GM21576 (cell line): ENCODE measurements around the gene C22orf15.

Source experiments
- ATAC-seq: cut with Tn5 transposase; IDR thresholded peaks from one replicate; pipeline ENCODE4 v1.9.1; 2021; ENCODE audit warnings: mild to moderate bottlenecking, moderate library complexity; ENCODE audit not compliant: unreplicated experiment

Gene C22orf15

DNA sequence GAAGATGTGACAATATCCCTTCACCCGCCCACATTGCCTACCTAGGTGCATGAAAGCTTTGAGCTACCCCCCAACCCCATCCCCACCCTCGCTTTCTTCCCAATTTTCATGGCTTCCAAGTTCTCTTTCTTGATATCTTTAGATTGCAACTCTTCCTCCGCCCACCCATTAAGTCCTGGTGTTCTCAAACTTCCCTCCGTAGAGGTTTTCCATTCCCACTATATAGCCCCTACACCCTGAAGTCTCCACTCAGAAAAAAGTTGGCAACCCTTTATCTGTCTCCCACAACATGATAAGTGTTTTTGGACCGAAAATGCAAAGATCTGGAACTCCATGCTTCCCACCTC, 12.4 kb upstream of the C22orf15 start:
- ATAC-seq, result no peak

DNA sequence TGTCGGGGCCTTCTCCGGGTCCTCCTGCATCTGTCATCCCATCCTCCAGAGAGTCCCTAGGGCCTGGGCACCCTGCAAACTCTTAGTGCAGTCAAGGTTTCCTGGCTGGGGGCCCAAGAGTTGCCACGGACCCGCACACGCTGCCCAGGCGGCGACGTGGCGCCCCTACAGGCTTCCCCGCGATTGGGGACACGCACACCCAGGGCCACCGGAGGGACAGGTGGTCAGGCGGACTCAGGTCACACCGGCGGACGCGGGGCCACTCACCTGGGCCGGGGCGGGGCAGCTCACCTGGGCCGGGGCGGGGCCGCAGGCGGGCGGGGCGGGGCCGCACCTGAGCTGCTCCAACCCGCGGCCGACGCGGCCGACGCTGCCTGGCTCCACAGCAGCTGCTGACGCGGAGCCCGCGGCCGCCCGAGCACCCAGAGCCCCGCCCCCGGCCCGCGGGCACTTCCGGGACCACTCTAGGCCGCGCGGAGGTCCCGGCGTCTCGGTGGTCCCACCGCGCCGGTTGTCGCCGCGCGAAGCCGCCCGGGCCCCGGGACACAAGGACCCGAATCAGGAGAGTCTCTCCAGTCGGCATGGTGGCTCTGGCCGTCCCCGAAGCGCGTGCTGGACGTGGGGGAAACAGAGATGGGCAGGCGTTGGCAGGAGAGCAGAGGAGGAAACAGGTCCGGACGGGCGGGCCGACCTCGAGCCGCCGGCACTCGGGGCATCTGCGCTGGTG, 11.9 kb upstream of the C22orf15 start, which contains the start of gene ZNF70:
TSS of gene ZNF70 (minus strand) at position 399 of the 727 bp plus-strand sequence. CDS start 5,972 bp downstream, outside the sequence.
- ATAC-seq, result peak; percentile 50

DNA sequence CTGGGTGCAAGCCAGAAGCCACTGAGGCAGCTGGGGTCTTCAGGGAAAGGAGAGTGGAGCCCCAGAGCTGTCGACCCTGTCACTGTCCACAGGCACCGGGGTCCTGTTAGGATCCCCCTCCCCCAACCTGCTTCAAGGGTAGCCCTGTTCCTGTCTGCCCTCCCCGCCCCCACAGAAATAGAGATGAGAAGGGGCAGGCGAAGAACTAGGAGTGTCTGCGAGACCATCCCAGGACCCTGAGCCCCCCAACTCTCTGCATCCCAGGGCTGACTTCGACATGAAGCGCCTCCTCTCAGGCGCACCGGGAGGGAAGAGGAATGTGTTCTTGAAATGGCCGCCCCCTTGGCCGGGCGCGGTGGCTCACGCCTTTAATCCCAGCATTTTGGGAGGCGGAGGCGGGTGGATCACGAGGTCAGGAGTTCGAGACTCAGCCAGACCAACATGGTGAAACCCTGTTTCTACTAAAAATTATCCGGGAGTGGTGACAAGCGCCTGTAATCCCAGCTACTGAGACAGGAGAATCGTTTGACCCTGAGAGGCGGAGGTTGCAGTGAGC, 11.3 kb upstream of the C22orf15 start:
- peak; percentile 8 for ATAC-seq

DNA sequence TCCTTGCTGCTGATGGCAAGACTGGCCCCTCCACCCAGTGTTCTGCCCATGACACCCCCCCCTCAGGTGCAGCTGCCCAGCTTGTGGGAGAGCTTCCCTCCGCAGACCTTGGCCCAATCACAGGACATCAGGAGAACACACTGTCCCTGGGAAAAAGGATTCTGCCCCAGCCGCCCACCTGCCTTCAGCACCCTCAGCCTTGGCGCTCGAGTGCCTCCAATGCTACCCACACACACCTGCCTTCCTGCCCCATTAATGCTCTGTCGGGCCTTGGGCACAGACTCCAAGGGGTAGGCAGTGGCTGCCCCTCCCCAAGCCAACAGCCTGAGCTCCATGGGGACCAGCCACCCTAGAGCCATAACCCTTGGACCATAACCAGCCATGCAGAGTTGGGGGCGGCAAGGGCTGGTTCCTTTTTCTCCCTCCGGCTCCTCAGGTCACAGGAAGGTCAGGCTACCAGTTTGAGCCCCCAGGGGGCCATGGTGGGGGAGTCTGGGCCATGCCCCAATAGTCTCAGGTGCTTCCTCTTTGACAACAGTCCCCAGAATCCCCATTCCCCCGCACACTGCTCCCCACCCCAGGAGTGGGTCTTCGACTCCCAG, 10.6 kb upstream of the C22orf15 start:
- ATAC-seq, result peak; percentile 39

DNA sequence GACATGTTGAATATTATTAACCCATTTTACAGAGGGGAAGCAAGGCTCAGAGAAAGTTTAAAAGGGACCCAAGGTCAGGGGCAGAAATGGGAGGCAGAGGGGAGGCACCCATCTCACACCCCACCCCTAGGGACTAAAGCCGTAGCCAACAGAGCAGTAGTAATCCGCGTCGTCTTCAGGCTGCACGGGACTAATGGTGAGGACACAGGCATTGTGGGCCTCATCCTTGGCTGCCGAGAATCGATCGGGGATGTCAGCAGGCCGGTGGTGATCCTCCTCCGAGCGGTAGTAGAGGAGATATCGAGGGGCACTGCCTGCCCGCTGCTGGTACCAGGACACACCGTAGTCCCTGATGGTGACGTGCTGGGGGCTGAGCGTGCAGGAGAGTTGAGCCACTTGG, 10.0 kb upstream of the C22orf15 start:
- ATAC-seq, result no peak

DNA sequence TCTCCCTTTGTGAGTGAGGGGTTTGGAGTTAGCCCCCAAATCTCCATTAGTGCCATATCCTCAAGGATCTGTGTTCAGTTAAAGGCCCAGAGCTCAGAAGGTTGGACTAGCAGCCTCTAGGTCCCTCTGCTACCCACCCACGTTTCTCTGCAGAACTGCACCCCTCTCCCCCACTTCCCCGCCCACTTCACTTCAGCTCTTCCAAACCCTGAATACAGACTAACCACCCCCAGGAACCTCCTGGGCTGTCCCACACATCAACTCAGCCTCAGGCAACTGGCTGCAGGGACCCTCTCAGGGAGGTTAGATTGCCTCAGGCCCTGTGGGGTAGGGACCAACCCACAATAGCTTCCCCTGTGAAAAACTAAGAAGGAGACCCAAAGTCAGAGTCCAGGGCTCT, 9.4 kb upstream of the C22orf15 start:
- no peak for ATAC-seq

DNA sequence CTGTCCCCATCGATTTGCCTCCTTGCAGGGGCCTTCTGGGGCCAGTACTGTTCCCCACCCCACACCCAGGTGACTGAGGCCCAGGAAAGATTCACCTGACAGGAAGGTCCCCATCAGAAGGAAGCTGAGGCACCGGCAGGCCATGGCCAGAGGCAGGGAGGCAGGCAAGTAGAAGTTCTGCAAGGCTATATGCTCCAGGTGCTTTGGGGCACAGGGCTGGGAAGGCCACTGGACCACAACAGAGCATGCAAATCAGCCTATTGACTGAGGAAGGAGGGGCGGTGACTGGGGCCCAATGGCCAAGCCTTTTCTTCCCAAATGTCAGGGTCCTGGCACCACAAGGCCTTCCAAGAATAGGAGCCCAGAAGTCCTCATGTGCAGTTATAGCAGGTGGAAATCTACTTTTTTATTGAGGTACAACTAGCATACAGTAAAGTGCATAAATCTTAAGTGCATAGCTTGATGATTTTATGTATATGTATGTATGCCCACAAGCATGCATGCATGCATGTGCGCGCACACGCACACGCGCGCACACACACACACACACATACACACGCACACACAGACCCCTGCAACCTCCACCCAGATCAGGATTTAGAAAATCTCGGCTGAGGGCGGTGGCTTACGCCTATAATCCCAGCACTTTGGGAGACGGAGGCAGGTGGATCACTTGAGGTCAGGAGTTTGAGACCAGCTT, 8.4 kb upstream of the C22orf15 start, which contains the start of gene VPREB3:
TSS of gene VPREB3 (minus strand) at position 206 of the 700 bp plus-strand sequence. CDS start at position 144, 62 bp downstream.
- ATAC-seq, result no peak

DNA sequence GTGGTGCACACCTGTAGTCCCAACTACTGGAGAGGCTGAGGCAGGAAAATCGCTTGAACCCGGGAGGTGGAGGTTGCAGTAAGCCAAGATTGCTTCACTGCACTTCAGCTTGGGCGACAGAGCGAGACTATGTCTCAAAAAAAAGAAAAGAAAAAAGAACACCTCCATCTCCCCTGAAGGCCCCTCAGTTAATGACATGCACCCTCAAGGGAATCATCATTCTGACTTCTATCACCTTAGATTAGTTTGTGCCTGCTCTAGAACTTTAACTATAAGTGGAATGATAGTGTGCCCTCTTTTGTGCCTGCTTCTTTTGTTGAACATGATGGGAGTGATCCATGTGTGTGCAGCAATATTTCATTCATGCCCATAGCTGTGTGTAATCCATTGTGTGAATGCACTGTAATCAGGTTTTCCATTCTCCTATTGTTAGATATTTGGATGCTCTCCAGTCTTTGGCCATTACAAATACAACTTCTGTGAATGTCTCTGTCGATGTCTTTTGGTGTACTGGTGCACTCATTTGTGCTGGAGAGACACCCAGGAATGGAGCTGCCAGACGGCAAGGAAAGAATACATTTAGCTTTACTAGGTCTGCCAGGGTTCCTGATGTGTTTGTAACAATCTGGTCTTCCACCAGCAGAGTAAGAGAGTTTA, 7.7 kb upstream of the C22orf15 start:
- ATAC-seq, result no peak

DNA sequence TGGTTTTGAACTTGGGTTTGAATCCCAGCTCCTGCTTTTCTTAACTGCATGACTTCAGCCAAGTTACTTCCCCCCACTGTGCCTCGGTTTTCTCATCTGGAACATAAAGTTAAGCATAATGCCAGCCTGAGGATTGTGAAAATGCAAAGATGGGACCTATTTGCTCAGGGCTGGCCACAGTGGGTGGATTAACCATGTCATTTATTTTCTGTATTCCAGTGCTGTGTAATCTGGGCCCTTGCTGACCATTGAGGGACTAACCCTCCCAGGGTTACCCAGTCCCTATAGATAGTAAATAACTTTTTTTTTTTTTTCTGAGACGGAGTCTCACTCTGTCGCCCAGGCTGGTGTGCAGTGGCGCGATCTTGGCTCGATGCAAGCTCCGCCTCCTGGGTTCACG, 7.1 kb upstream of the C22orf15 start:
- ATAC-seq, result no peak

DNA sequence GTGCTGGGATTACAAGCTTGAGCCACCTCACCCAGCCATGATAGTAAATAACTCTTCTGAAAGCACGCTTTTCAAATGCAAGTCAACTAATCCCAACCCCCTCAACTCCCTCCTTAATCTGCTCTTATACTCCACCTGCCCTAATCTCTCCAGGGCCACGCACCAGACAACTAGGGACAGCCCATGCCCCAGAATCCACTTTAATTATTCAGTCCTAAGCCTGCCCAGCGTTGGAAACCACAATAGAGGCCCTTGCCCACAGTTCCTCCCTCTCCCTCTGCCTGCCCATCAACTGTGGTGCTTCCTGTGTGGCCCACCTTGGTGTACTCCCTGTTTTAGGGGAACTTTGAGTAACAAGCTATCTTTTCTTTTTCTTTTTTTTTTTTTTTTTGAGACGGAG, 5.9 kb upstream of the C22orf15 start:
- no peak for ATAC-seq

DNA sequence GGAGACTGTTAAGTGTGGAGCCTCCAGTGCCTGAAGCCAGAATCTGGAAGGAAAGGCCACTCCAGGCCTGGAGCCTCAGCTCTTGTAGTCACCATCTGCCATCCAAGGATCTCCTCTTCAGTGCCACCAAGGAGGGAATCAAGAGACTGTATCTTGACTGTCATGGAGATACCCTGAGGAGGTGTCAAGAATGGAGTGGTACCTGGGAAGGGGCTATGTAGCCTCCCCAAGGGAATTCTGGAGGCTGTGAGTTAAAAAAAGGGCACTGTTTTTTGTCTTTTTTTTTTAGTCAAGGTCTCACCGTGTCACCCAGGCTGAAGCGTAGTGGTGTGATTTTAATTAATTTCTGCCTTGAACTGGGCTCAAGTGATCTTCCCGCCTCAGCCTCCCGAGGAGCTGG, 3.2 kb upstream of the C22orf15 start:
- no peak for ATAC-seq

DNA sequence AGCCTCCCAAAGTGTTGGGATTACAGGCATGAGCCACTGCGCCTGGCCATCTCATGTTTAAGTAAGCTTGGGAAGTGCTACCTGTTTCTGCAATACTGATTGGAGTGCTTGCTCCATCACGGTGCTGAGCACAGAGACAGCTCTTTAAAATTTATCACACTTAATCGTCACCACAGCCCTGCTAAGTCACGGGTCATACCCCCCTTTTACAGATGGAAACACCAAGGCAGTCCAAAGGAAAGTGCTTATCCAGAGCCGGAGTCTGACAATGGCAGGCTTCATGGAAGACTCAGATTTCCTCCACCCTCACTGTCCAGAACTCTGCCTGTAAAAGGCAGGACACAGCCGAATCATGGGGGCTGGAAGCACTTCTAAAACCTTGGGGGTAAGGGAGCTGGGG, 2.7 kb upstream of the C22orf15 start:
- ATAC-seq, result no peak

DNA sequence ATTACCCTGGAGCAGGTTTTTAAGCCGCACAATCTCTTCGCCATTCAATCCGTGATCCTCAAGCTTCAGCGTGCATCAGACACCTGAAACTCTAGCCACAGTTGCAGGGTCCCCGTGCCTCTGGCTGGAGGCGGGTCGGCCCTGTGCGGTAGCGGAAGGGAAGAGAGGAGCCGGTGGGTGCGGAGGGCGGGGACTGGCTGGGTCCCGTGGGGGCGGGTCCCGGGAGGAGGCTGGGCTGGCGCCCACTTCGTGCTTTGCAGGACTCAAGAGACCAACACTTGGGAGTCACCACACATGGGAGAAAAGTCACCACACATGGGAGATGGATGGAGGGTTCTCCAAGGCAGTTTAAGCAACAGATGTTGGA, 772 bp downstream of the C22orf15 start:
- no peak for ATAC-seq

DNA sequence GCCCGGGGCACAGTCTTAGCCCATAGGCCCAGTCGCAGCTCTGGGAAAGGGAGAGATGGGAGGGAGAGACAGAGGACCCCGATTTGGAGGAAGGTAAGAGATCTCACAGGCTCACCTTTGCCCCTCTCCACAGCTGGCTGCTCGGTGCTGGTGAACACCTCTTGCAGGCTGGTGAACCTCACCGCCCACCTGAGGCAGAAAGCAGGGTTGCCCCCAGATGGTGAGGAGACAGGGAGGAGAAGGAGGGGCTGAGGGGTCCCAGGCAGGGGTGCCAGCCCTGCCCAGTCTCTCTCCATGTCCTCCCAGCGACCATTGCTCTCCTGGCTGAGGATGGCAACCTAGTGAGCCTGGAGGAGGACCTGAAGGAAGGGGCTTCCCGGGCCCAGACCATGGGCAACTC, 1.2 kb downstream of the C22orf15 start:
- no peak for ATAC-seq

DNA sequence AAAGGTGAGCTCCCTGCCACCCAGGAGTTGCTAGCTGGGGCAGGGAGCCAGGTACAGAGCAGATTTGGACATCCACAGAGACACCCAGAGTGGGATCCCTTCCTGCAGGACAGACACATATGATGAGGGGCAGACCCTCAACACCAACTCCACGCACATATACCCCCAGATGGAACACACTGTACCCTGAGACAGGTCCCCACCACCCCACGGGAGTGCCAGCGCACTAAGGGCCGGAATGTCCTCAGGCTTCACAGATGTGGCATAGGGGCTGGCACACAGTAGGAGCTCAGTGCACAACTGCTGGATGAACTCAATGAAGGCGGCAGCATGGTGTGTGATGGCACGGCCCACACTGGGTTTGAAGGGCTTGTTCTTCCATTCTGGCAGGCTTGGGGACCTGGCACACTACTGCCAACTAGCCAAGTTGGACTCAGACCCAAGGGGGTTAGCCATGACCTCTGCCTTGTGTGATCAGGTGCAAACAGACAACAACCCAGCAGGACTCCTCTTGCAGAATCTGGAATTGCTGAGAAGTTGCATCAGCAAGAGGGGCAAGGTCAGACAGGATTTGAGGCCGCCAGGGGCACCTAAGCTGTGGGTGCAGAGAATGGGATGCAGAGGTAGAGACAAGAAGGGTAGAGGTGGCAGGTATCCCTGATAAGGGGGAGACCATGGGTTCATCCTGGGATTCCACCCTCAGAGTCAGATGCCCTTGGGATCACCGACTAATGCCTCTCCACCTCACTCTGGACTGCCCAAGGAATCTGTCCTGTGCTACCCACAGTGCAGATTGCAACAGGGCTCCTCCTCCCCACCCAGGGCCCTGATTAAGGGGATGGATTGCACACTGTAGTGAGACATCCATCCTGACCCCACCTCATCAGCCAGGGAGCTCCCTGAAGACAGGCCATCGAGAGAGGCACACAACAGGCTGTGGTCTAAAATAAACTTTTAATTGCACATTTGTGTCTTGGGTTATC, 2.4 kb downstream of the C22orf15 start:
- no peak for ATAC-seq

DNA sequence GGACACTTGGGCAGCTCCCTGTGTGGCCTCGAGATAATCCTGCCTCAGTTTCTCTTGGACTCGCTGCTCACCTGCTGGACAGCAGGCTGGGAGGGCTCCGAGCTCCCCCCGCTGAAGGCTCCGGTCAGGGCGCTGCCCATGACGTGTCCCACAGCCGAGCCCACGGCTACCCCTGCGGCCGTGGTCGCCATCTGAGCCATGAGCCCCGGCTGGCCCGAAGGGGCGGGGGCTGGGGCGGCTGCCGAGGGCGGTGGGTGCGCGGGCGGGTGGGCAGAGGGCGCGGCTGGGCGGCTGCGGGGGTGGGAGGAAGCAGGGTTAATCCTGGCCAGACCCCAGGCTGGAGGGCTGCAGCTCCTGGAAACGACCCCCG, 4.5 kb downstream of the C22orf15 start:
- no peak for ATAC-seq

DNA sequence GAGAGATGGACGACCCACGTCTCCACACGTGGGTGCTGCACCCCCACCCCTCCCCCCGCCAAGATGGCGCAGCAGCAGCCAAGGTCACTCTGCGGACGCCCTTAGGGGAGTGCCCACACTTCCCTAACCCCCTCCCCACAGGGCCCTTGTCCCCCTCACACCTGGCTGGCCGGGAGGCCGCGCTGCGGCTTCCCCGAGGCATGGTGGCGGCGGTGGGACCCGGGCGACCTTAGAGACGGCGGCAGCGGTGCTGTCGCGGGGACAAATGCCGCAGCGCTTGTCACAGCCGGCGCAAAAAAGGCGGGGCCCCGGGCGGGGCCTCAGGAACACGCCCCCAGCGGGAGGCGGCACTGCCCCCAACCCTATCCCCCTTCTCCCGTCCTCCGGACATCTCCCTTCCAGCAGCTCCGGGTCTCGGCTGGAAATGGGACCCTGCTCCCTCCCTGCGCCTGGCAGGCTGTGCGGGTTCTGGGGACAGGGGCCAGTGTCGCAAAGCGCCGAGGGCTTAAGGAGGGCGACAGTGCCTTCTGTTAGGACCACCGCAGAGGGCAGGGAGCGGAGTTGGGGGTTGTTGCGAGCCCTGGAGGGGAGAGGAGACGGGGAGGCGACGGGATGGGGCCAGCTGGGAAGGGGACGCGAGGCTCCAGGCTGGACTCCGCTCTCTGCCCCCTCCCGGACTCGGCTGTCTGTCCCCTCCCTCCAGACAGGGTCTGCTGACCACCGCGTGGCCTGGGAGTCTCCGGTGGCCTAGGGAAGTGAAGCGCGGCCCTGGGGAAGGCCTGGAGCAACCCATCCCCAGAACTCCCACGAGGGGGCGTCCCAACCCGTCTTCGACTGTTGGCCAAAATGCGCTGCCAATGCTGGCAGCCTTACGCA, 5.1 kb downstream of the C22orf15 start, which contains the start of gene CHCHD10:
TSS of gene CHCHD10 (minus strand) at position 300 of the 876 bp plus-strand sequence. CDS start at position 202, 98 bp downstream.
- no peak for ATAC-seq

DNA sequence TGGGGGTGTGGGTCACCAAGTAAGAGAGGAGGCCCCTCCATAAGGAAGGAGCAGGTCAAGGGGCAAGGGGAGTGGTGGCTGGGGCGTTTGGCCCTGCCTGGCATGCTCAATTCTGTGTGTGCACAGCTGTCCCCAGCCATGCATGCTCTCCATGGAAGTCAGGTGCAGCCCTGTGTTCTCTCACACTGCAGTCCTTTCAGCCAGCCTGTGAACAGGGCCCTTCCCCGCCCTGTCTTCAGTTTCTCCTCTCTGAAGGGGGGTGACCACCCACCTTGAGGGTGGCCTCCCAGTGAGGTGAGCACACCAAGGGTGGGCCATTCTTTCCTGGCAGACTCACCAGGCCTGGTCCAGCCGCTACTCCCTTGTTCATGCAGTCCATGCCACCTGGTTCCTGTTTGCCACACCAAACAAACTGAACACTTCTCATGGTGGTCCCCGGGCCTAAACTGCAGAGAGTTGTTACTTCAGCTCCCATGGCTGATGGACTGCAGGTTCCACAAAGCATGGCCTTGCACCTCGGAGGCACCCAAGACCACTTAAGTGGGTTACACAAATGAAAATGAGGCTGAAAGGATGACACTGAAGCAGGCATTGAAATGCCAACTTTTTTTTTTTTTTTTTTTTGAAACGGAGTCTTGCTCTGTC, 6.7 kb downstream of the C22orf15 start:
- ATAC-seq, result no peak

DNA sequence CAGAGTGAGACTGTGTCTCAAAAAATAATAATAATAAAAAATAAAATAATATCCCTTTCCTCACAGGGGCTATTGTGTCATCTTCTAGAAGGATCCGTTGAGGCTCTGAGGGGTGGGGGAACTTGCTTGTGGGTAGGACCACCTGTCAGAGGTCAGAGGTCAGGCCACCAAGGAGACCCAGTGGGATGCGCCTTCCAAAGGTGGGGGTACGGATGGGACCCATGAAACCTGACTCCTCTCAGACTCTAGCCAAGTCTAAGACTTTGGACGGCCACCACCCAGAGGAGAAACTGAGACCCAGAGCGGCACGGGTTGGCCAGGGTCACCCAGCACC, 9.5 kb downstream of the C22orf15 start:
- ATAC-seq, result no peak
